K562 (cell line): ENCODE measurements around the gene C4orf36. TPM values are rescaled to one million over a fixed set of nuclear protein-coding genes. Genes with fewer than 3 reads are reported as not detected.

ENCODE experiments used
- CREBBP ChIP-seq: IDR thresholded peaks from one replicate; pipeline ENCODE4 v1.6.1; 2012; ENCODE audit warnings: low read depth, mild to moderate bottlenecking, control low read depth, inconsistent platforms, low read length
- FOS ChIP-seq: IDR thresholded peaks from 3 replicates; pipeline ENCODE4 v1.6.1; 2011; ENCODE audit not compliant: insufficient read length; ENCODE audit errors: extremely low read depth
- HINFP ChIP-seq: fragments of 450-650 bp; conservative IDR thresholded peaks from 2 replicates; pipeline ENCODE4 v1.6.1; 2016; ENCODE audit warnings: missing genetic modification characterization, low read depth, mild to moderate bottlenecking, control low read depth, missing compliant biosample characterization
- JUN ChIP-seq, 2 experiments: sonication (generic) in 1 of 2; formaldehyde crosslinking in 1 of 2; IDR thresholded peaks; 2 replicates each; pipeline versions ENCODE4 v1.6.1 to v1.8.0; 2012 to 2022; ENCODE audit warnings: borderline replicate concordance in 2 of 2, mild to moderate bottlenecking in 2 of 2, improper control_type of control experiment in 1 of 2, low read depth in 1 of 2, low read length in 1 of 2, missing genetic modification reagents in 1 of 2
- NKRF ChIP-seq: fragments of 450-650 bp; IDR thresholded peaks from 2 replicates; pipeline ENCODE4 v1.6.1; 2016; ENCODE audit warnings: borderline replicate concordance
- ZFX ChIP-seq: sonication (generic); formaldehyde crosslinking; IDR thresholded peaks from 2 replicates; pipeline ENCODE4 v1.8.0; 2022; ENCODE audit warnings: mild to moderate bottlenecking, missing genetic modification reagents, moderate library complexity
- ZNF174 ChIP-seq: fragments of 250-450 bp; sonication (Bioruptor Pico); IDR thresholded peaks from 2 replicates; pipeline ENCODE4 v1.4.0; 2020; ENCODE audit warnings: mild to moderate bottlenecking
- ZNF740 ChIP-seq, 3 experiments: fragments of 200-800 bp in 1 of 3; sonication (Bioruptor generic) in 1 of 3; sonication (generic) in 1 of 3; formaldehyde crosslinking in 1 of 3; IDR thresholded peaks; 2 replicates each; pipeline versions ENCODE4 v1.6.1 to v1.8.0; 2016 to 2022; ENCODE audit warnings: mild to moderate bottlenecking in 2 of 3, missing compliant biosample characterization in 2 of 3, missing genetic modification characterization in 2 of 3, missing genetic modification reagents in 1 of 3
- polyA plus RNA-seq, 8 experiments: library from polyadenylated mRNA; depleted of rRNA in 4 of 8; stranded (reverse) in 5 of 8; unstranded in 3 of 8; fragments of >200 nt; fragmentation: Nextera tagmentation in 2 of 8; fragmentation: Illumina TruSeq in 1 of 8; extraction: Ambion mirVana in 2 of 8; extraction: Trizol in 1 of 8; gene quantifications; 2 replicates each; pipeline versions ENCODE4 v1.2.1 to v1.2.3, GENCODE V29; 2011 to 2014; ENCODE audit warnings: inconsistent platforms in 1 of 8, missing spikeins in 1 of 8
- total RNA-seq, 7 experiments: library from RNA; depleted of rRNA in 6 of 7; stranded (reverse); fragments of >200 nt in 6 of 7; fragmentation: Illumina TruSeq in 2 of 7; extraction: Trizol in 2 of 7; gene quantifications; 2 replicates each; pipeline versions ENCODE4 v1.2.1 to v1.2.3, GENCODE V29; 2011 to 2021; ENCODE audit warnings: low replicate concordance in 1 of 7

Gene C4orf36
- total and polyA plus RNA-seq, 9 of the 15 experiments (the other 6 are each of a cell fraction or from before 2014, with no cell fraction given) = 0.14 to 0.45 (median 0.20) TPM; not detected in 5

GRCh38 chr4:86917212-86918039 is 25.2 kb upstream of the C4orf36 start (continued):
- 0 out of 2 replicates have a peak, but pooled peaks have one; percentile 18 for TF ChIP-seq NKRF
- no peak for TF ChIP-seq ZNF174 (CRISPR knock-in tag)
- no peak for TF ChIP-seq CREBBP
- TF ChIP-seq HINFP (tag) = peak; percentile 54
- no peak for TF ChIP-seq JUN (IDR thresholded peaks at IDR 0.05; ENCODE audit: borderline replicate concordance, low read depth, low read length)
- no peak for TF ChIP-seq JUN (CRISPR knock-in tag; IDR thresholded peaks at IDR 0.05; ENCODE audit: borderline replicate concordance)
- no peak for TF ChIP-seq FOS
- no peak for TF ChIP-seq ZNF740 (CRISPR knock-in tag; IDR thresholded peaks at IDR 0.05)
- no peak for TF ChIP-seq ZNF740 (tag; IDR thresholded peaks at IDR 0.05)
- TF ChIP-seq ZFX (CRISPR knock-in tag) = no peak
